ENCODE data around the gene GIGYF2. TPM values are rescaled to one million over a fixed set of nuclear protein-coding genes. Genes with fewer than 3 reads are reported as not detected.

The GIGYF2 gene
- total RNA-seq, 4 donors from 2014 or later, result 54.2 to 64.7 (median 59.9) TPM

DNA sequence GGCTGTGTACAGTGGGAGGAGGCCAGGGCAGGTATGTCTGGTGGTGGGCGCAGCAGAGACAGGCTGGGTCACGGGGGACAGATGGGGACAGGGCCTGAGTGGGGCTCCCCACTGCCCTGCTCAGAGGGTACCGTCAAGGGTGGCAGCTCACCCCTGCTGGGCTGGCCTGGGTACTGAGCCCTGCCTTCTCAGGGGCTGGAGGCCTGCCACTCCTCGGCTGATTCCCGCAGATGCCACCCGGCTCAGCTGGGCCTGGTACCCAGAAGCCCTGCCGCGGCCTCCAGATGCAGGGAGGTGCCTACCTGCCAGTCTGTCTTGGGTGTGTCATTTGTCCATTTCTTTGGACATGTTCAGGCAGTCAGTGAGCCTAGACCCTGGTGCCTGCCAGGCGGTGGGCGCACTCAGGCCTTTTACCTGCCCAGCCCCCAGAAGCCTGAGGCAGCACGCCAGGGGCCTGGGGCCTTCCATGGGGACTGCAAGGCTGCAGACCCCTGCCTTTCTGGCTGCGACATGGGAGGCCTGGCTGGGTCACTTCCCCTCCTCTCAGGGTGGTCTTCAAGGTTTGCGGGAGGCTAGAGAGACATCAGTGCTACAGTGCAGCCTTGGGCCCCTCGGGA lies 176.3 kb downstream of the GIGYF2 start:
- H3K36me3 ChIP-seq, result no peaks in the 10 kb centered on the region
- H3K4me1 ChIP-seq, result peaks cover 4 to 18% (median 18%) of the 10 kb centered on the region in 4 donors
- no peak overlapping the region for H3K4me3 ChIP-seq
- peaks cover 0 to 39% (median 13%) of the 10 kb centered on the region in 4 donors for H3K27me3 ChIP-seq
- H3K9me3 ChIP-seq, result no peaks in the 10 kb centered on the region
- TF ChIP-seq, protein P1, sequence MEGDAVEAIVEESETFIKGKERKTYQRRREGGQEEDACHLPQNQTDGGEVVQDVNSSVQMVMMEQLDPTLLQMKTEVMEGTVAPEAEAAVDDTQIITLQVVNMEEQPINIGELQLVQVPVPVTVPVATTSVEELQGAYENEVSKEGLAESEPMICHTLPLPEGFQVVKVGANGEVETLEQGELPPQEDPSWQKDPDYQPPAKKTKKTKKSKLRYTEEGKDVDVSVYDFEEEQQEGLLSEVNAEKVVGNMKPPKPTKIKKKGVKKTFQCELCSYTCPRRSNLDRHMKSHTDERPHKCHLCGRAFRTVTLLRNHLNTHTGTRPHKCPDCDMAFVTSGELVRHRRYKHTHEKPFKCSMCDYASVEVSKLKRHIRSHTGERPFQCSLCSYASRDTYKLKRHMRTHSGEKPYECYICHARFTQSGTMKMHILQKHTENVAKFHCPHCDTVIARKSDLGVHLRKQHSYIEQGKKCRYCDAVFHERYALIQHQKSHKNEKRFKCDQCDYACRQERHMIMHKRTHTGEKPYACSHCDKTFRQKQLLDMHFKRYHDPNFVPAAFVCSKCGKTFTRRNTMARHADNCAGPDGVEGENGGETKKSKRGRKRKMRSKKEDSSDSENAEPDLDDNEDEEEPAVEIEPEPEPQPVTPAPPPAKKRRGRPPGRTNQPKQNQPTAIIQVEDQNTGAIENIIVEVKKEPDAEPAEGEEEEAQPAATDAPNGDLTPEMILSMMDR (IDR thresholded peaks at IDR 0.05), result no peak
- TF ChIP-seq POLR2A (IDR thresholded peaks at IDR 0.05; ENCODE audit: low read depth) (no peak), POLR2AphosphoS5 (IDR thresholded peaks at IDR 0.05) (no peak), EP300 (IDR thresholded peaks at IDR 0.05) (no peak)
- no peak overlapping the region for H3K27ac ChIP-seq (replicated peaks in 1 of 4)
- DNase-seq (ENCODE audit: extremely low spot score), result no peak
- 87% methylated on average over 3 of the region's 14 CpGs for WGBS
- intact Hi-C loops (cut with DNase I), result no loop called here

DNA sequence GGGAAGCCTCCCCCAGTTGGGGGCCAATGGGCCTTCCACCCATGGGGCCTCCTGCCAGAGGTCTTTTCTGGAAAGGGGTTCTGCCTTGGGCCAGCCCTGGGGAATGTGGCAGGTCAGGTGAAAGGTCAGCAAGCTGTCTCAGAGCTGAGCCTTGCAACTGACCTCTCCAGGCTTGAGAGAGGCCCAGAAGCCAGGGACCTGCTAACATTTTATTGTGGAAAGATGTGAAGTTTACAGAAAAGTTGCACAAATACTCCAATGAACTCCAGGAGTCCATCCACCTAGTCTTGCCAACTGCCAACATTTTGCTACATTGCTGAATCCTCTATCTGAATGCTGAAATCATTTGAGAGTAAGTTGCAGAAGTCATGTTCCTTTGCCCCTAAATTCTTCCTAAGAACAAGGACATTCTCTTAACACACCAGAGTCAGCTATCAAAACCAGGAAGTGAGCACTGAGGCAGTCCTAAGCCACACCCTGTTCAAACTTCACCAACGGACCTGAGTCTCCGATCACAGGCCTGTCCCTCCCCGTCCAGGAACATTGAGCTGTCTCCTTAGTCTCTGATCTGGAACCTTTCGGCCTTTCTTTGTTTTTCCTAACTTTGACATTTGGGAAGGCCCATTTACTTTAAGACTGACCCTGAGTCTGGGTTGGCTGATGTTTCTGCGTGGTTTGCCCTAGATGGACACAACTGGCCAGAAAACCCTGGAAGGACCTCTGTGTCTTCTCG lies 176.9 kb downstream of the GIGYF2 start:
- H3K27ac ChIP-seq (replicated peaks in 1 of 4), result no peak overlapping the region
- peaks cover 0 to 39% (median 13%) of the 10 kb centered on the region in 4 donors for H3K27me3 ChIP-seq
- intact Hi-C loops (cut with DNase I), result no loop called here
- no peak overlapping the region for H3K4me3 ChIP-seq
- TF ChIP-seq POLR2A (IDR thresholded peaks at IDR 0.05; ENCODE audit: low read depth) (no peak), EP300 (IDR thresholded peaks at IDR 0.05) (no peak), POLR2AphosphoS5 (IDR thresholded peaks at IDR 0.05) (no peak)
- TF ChIP-seq, protein P1 (IDR thresholded peaks at IDR 0.05), result no peak
- no peaks in the 10 kb centered on the region for H3K36me3 ChIP-seq
- no peaks in the 10 kb centered on the region for H3K9me3 ChIP-seq
- WGBS, result 77% methylated on average over 6 of the region's 6 CpGs
- DNase-seq (ENCODE audit: extremely low spot score), result no peak
- peaks cover 4 to 18% (median 18%) of the 10 kb centered on the region in 4 donors for H3K4me1 ChIP-seq

GRCh38 chr2:232874677-232875223 lies 177.6 kb downstream of the GIGYF2 start:
- no peaks in the 10 kb centered on the region for H3K9me3 ChIP-seq
- peaks cover 0 to 39% (median 13%) of the 10 kb centered on the region in 4 donors for H3K27me3 ChIP-seq
- no peaks in the 10 kb centered on the region for H3K36me3 ChIP-seq
- H3K27ac ChIP-seq (replicated peaks in 1 of 4), result no peak overlapping the region
- H3K4me3 ChIP-seq, result no peak overlapping the region
- peaks cover 4 to 18% (median 18%) of the 10 kb centered on the region in 4 donors for H3K4me1 ChIP-seq
- TF ChIP-seq EP300 (IDR thresholded peaks at IDR 0.05) (no peak), POLR2AphosphoS5 (IDR thresholded peaks at IDR 0.05) (no peak), POLR2A (IDR thresholded peaks at IDR 0.05; ENCODE audit: low read depth) (no peak)
- TF ChIP-seq, protein P1 (IDR thresholded peaks at IDR 0.05), result no peak
- intact Hi-C loops (cut with DNase I), result no loop called here
- 87% methylated on average over 3 of the region's 16 CpGs for WGBS
- no peak for DNase-seq (ENCODE audit: extremely low spot score)

DNA sequence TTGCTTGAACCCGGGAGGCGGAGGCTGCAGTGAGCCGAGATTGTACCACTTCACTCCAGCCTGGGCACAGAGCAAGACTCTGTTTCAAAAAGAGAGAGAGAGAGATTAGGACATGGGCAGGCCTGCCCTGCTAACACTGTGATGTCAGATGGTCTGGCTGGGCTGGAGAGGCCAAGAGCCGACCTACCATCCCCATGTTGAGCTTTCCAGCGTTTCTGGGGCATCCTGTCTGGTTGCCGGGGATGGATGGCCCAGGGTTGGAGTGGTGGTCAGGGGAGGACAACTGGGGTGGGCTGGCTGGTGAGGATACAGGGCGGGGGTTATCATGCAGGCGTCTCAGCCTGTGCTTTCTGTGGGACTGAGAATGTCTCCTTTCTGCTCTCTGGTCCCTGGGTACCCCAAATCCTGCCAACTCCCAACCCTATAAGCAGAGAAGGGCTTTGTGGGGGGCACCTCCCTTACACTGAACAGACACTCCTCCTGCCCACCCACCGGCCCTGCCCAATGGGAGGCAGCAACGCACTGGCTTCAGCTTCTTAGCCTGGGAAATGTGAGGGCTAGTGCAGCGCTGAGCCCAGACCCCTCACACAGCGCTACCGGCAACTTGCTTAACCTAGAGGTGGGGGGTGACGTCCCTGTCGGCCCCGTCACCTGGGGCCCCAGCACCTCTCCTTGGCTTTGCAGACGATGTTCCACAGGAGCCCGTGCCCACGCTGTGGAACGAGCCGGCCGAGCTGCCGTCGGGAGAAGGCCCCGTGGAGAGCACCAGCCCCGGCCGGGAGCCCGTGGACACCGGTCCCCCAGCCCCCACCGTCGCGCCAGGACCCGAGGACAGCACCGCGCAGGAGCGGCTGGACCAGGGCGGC lies 178.4 kb downstream of the GIGYF2 start:
- 59% methylated on average over 8 of the region's 37 CpGs for WGBS
- DNase-seq (ENCODE audit: extremely low spot score), result no peak
- no peak overlapping the region for H3K27ac ChIP-seq (replicated peaks in 1 of 4)
- intact Hi-C loops (cut with DNase I), result no loop called here
- no peaks in the 10 kb centered on the region for H3K36me3 ChIP-seq
- H3K4me3 ChIP-seq, result peak overlapping the region; percentile 50 to 56 (median 54)
- H3K4me1 ChIP-seq, result peaks cover 4 to 18% (median 18%) of the 10 kb centered on the region in 4 donors
- no peaks in the 10 kb centered on the region for H3K9me3 ChIP-seq
- TF ChIP-seq EP300 (IDR thresholded peaks at IDR 0.05) (no peak), POLR2AphosphoS5 (IDR thresholded peaks at IDR 0.05) (no peak), POLR2A (IDR thresholded peaks at IDR 0.05; ENCODE audit: low read depth) (no peak)
- TF ChIP-seq, protein P1 (IDR thresholded peaks at IDR 0.05), result no peak
- H3K27me3 ChIP-seq, result peaks cover 0 to 39% (median 13%) of the 10 kb centered on the region in 4 donors

All from esophagus muscularis mucosa (tissue), 4 donors.